Measurements from ENCODE around the gene RUNX1.

RUNX1 gene

DNA sequence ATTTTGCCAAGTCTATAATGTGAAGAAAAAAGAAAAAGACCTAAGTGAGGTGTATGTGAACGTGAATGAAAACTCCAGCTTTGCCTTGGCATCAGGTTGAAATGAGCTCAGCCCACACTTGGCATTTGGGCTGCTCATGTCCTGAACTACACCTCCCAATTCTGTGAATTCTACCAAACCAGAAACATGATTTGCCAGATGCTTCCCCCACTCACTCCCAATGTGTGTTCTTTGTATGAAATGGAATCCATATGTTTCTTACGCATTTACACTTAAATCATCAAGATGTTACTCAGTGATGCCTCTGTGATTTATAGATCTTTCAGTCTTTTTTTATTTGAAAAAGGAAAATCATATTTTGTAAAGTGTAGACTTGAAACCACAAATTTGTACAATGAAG, 32.8 kb upstream of the RUNX1 start:
- no peaks in the 10 kb centered on the region for H3K27me3 ChIP-seq (ENCODE audit: insufficient read depth, low read length)
- H3K36me3 ChIP-seq (ENCODE audit: insufficient read depth, low read length): no peaks in the 10 kb centered on the region
- H3K9me3 ChIP-seq (ENCODE audit: insufficient read depth, low read depth, low read length): peaks cover 5% of the 10 kb centered on the region; the same call in 1 of the 2 replicates
- no peak overlapping the region for H3K27ac ChIP-seq (ENCODE audit: low read depth, low read length)
- 100% methylated on average over 1 of the region's 2 CpGs for WGBS
- H3K4me3 ChIP-seq (ENCODE audit: low read length): no peak overlapping the region
- no peaks in the 10 kb centered on the region for H3K4me1 ChIP-seq (ENCODE audit: insufficient read depth, low read length)
- H3K9ac ChIP-seq (ENCODE audit: low read depth, low read length): no peak overlapping the region

DNA sequence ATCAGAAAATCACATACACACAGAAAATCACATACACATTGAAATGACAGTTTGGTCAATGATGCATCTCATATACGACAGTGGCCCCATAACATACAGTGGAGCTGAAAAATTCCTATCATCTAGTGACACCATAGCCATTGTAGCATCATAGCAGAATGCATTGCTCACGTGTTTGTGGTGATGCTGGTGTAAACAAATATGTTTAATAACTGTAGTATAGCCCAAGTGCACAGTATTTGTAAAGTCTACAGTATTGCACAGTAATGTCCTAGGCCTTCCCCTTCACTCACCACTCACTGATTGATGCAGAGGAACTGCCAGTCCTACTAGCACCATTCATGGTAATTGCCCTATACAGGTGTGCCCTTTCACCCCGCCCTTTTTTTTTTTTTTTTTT, 30.1 kb upstream of the RUNX1 start:
- Histone ChIP-seq H3K4me1 (ENCODE audit: insufficient read depth, low read length) (no peaks in the 10 kb centered on the region), H3K27me3 (ENCODE audit: insufficient read depth, low read length) (no peaks in the 10 kb centered on the region), H3K9ac (ENCODE audit: low read depth, low read length) (no peak overlapping the region), H3K36me3 (ENCODE audit: insufficient read depth, low read length) (no peaks in the 10 kb centered on the region), H3K4me3 (ENCODE audit: low read length) (no peak overlapping the region), H3K27ac (ENCODE audit: low read depth, low read length) (no peak overlapping the region), H3K9me3 (ENCODE audit: insufficient read depth, low read depth, low read length) (peaks cover 5% of the 10 kb centered on the region; the same call in 1 of the 2 replicates)
- WGBS: 90% methylated on average over 1 of the region's 3 CpGs

DNA sequence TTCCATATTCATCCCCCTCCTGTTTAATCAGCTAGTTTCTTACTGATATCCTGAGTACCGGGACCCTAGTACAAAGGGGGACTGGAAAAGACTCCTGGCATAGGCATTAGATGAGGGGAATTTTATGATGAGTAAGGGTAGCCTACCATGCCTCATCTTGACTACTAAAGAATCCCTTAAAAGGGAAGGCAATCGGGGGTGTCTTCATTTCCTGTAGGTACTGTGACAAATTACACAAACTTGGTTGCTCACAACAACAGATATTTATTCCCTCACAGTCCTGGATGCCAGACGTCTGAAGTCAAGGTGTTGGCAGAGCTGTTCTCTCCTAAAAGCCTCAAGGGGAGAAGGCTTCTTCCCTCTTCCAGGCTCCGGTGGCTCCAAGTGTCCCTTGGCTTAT, 28.9 kb upstream of the RUNX1 start:
- H3K27me3 ChIP-seq (ENCODE audit: insufficient read depth, low read length): no peaks in the 10 kb centered on the region
- no peaks in the 10 kb centered on the region for H3K4me1 ChIP-seq (ENCODE audit: insufficient read depth, low read length)
- no peak overlapping the region for H3K4me3 ChIP-seq (ENCODE audit: low read length)
- no peak overlapping the region for H3K9ac ChIP-seq (ENCODE audit: low read depth, low read length)
- 93% methylated on average over 4 of the region's 4 CpGs for WGBS
- H3K27ac ChIP-seq (ENCODE audit: low read depth, low read length): no peak overlapping the region
- no peaks in the 10 kb centered on the region for H3K9me3 ChIP-seq (ENCODE audit: insufficient read depth, low read depth, low read length)
- no peaks in the 10 kb centered on the region for H3K36me3 ChIP-seq (ENCODE audit: insufficient read depth, low read length)

DNA sequence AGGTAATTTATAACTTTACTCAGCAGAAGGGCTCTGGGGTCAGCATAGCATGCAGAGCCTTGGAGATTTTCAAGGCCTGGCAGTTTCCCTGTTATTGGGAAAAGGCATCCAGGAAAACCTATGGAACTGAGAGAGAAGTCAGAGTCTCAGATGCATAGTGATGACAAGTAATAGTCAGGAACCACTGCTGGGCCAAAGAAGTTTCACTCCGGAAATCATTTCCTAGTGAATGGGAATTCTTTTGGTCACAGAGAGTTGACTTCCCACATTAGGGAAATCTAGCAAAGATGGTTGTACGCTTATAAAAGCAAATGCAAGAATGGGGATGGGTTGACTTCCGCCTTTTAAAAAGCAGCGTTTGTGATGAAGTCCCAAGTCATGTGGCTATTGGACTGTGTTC, 28.4 kb upstream of the RUNX1 start:
- Histone ChIP-seq H3K4me1 (ENCODE audit: insufficient read depth, low read length) (no peaks in the 10 kb centered on the region), H3K27ac (ENCODE audit: low read depth, low read length) (no peak overlapping the region), H3K4me3 (ENCODE audit: low read length) (no peak overlapping the region), H3K36me3 (ENCODE audit: insufficient read depth, low read length) (no peaks in the 10 kb centered on the region), H3K9me3 (ENCODE audit: insufficient read depth, low read depth, low read length) (no peaks in the 10 kb centered on the region), H3K9ac (ENCODE audit: low read depth, low read length) (no peak overlapping the region), H3K27me3 (ENCODE audit: insufficient read depth, low read length) (no peaks in the 10 kb centered on the region)
- WGBS: 95% methylated on average over 4 of the region's 4 CpGs

DNA sequence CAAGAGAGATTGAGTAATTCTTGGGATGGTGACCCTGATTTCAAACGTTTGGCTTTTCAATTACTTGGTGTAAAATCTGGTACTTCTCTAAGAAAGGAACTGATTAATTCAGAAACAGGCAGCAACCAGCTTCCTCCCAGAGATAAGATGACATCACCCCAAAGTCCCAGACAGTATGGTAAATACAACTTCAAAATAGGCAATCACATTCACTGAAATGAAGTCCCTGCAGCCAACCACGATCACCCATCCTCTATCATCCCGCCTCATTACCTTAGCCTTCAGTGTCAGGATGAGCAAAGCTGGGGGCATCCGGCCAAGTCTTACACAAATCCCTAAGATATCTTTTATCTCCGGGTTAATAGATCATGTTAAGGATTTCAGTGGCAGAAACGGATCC, 26.4 kb upstream of the RUNX1 start:
- WGBS: 92% methylated on average over 6 of the region's 6 CpGs
- no peaks in the 10 kb centered on the region for H3K27me3 ChIP-seq (ENCODE audit: insufficient read depth, low read length)

DNA sequence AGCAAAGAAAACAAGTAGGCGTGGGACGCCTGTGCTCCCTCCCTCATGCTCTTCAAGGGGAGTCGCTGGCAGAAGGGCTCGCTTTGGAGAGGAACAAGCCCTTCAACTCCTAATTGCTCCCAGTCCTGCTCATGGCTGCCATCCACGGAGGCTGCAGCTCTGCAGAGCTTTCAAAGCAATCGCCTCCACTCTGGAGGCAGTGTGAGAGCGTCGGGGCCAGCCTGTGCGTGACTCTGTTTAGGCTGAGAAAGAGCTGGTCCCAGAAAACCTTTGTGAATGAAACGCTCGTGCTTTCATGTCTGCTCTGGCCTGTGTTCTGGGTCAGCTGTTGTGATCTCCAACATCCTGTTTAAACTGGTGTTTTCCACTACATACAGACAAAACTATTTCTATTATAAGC, 23.9 kb upstream of the RUNX1 start:
- Histone ChIP-seq H3K4me1 (ENCODE audit: insufficient read depth, low read length) (no peaks in the 10 kb centered on the region), H3K27ac (ENCODE audit: low read depth, low read length) (no peak overlapping the region), H3K9me3 (ENCODE audit: insufficient read depth, low read depth, low read length) (no peaks in the 10 kb centered on the region), H3K9ac (ENCODE audit: low read depth, low read length) (no peak overlapping the region), H3K27me3 (ENCODE audit: insufficient read depth, low read length) (no peaks in the 10 kb centered on the region), H3K4me3 (ENCODE audit: low read length) (no peak overlapping the region), H3K36me3 (ENCODE audit: insufficient read depth, low read length) (no peaks in the 10 kb centered on the region)
- 94% methylated on average over 11 of the region's 11 CpGs for WGBS

More for the DNA sequence above, 26.4 kb upstream of the RUNX1 start:
- Histone ChIP-seq H3K9ac (ENCODE audit: low read depth, low read length) (no peak overlapping the region), H3K4me3 (ENCODE audit: low read length) (no peak overlapping the region), H3K36me3 (ENCODE audit: insufficient read depth, low read length) (no peaks in the 10 kb centered on the region), H3K9me3 (ENCODE audit: insufficient read depth, low read depth, low read length) (no peaks in the 10 kb centered on the region), H3K27ac (ENCODE audit: low read depth, low read length) (no peak overlapping the region), H3K4me1 (ENCODE audit: insufficient read depth, low read length) (no peaks in the 10 kb centered on the region)

DNA sequence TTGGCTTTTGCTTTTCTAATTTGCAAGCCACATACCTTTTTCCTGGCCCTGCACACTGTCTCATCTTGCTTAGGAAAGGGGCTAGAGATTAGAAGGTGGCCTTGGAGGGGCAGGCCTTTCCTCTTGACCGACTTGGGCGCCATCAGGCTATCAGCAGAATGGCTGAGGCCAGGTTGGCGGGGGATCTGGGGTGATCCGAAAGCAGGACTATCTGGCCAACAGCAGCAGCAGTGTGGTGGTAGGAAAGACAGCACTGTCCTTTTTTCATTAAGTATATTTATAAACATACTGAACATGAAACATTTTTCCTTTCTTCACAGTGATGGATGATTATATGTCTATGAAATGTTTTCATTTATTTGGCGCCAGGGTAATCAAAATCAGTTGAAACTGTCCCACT, 23.5 kb upstream of the RUNX1 start:
- Histone ChIP-seq H3K36me3 (ENCODE audit: insufficient read depth, low read length) (no peaks in the 10 kb centered on the region), H3K4me1 (ENCODE audit: insufficient read depth, low read length) (no peaks in the 10 kb centered on the region), H3K9me3 (ENCODE audit: insufficient read depth, low read depth, low read length) (no peaks in the 10 kb centered on the region), H3K27me3 (ENCODE audit: insufficient read depth, low read length) (no peaks in the 10 kb centered on the region), H3K4me3 (ENCODE audit: low read length) (no peak overlapping the region), H3K27ac (ENCODE audit: low read depth, low read length) (no peak overlapping the region), H3K9ac (ENCODE audit: low read depth, low read length) (no peak overlapping the region)
- 91% methylated on average over 5 of the region's 5 CpGs for whole genome bisulfite sequencing

DNA sequence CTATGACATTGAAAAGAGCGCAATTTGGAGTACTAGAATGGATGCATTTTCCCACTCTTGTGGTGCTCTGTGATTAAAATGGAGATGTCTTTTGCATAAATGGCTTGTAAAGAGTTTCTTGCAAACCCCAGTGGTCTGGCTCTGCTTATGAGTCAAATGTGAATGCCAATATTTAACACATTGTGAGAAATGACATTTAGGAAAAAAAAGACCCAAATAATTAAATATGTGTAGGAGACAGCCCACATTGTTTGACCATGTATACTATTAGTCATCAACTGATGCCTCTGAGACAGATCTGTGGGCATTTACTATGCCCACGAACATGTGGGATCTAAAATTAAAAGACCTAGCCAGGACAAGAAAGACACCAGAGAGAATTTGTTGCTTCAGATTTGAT, 22.2 kb upstream of the RUNX1 start:
- H3K27me3 ChIP-seq (ENCODE audit: insufficient read depth, low read length): no peaks in the 10 kb centered on the region
- no peaks in the 10 kb centered on the region for H3K9me3 ChIP-seq (ENCODE audit: insufficient read depth, low read depth, low read length)
- no peaks in the 10 kb centered on the region for H3K4me1 ChIP-seq (ENCODE audit: insufficient read depth, low read length)
- H3K27ac ChIP-seq (ENCODE audit: low read depth, low read length): no peak overlapping the region
- H3K36me3 ChIP-seq (ENCODE audit: insufficient read depth, low read length): no peaks in the 10 kb centered on the region
- no peak overlapping the region for H3K4me3 ChIP-seq (ENCODE audit: low read length)
- H3K9ac ChIP-seq (ENCODE audit: low read depth, low read length): no peak overlapping the region
- WGBS: 90% methylated on average over 2 of the region's 2 CpGs

DNA sequence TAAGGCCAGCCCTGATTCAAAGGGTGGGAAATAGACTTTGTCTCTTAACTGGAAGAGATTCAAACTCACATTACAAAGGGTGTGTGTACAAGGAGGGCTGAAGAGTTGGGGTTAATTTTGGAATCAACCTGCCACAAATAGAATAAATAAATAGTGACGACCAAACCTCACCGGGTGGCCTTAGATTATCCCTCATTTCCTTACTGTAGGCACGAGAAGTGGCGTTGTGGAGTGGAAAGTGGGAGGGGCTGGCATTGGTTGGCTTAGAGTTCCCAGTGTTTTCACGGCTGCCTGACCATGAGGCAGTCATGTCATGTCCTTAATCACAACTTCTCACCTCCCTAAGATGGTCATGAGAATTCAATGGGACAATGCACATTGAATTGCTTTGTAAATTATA, 21.3 kb upstream of the RUNX1 start:
- 100% methylated on average over 4 of the region's 5 CpGs for WGBS

DNA sequence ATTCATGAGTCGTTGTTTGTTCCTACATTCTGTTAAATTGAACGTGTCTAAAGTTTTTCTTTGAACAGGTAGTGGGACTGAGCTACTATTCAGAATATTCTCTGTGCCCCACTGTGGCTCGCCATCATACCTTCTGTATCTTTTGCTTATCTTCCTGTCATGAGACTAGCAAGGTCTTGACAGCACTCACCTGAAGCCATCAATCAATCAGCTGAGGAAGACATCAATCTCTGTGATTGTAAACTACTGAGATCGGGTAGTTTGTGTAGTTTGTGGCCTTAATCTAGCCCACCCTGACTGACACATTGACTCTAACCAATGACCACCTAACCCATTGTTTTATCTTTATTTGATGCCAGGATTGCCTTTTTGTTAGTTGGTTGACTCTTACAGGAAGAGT, 17.7 kb upstream of the RUNX1 start:
- Histone ChIP-seq H3K27me3 (ENCODE audit: insufficient read depth, low read length) (no peaks in the 10 kb centered on the region), H3K36me3 (ENCODE audit: insufficient read depth, low read length) (no peaks in the 10 kb centered on the region), H3K27ac (ENCODE audit: low read depth, low read length) (no peak overlapping the region), H3K4me1 (ENCODE audit: insufficient read depth, low read length) (0 out of 2 replicates have a peak, but pooled peaks cover 6% of the 10 kb centered on the region), H3K4me3 (ENCODE audit: low read length) (no peak overlapping the region), H3K9ac (ENCODE audit: low read depth, low read length) (no peak overlapping the region), H3K9me3 (ENCODE audit: insufficient read depth, low read depth, low read length) (no peaks in the 10 kb centered on the region)
- 97% methylated on average over 4 of the region's 4 CpGs for WGBS

More for the DNA sequence above, 21.3 kb upstream of the RUNX1 start:
- H3K36me3 ChIP-seq (ENCODE audit: insufficient read depth, low read length): no peaks in the 10 kb centered on the region
- H3K27ac ChIP-seq (ENCODE audit: low read depth, low read length): no peak overlapping the region
- H3K4me1 ChIP-seq (ENCODE audit: insufficient read depth, low read length): no peaks in the 10 kb centered on the region
- no peaks in the 10 kb centered on the region for H3K9me3 ChIP-seq (ENCODE audit: insufficient read depth, low read depth, low read length)
- no peaks in the 10 kb centered on the region for H3K27me3 ChIP-seq (ENCODE audit: insufficient read depth, low read length)
- no peak overlapping the region for H3K4me3 ChIP-seq (ENCODE audit: low read length)
- no peak overlapping the region for H3K9ac ChIP-seq (ENCODE audit: low read depth, low read length)

DNA sequence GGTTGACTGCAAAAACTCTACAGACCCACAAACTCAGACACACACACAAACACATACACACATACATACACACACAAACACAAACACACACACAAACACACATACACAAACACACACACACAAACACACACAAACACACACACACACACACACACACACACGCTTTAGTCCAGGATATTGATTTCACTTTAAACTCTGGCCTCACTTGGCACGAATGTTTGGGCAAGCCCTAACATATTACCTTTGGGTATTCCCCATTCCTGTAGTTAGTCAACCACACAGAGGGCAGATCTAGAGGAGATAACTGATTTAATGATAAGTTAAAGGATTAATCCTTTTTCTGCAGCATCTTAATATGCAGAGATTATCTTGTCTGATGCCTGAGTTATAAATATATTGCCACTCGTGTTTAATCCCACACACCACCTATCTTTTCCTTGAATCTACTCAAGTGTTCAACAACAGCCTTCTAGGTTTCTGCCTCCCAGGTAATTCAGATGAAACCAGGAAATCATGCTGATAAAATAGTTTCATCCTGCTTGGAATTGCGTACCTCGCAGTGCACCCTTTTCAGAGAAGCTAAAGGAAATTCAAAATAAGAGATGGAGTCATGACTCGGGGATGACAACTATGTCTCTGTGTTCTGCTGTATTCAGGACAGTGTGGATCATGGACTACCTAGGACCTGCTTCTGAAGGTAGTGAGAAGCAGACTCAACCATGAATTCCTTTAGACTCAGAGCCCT, 14.5 kb upstream of the RUNX1 start:
- Histone ChIP-seq H3K4me1 (ENCODE audit: insufficient read depth, low read length) (0 out of 2 replicates have a peak, but pooled peaks cover 9% of the 10 kb centered on the region), H3K9me3 (ENCODE audit: insufficient read depth, low read depth, low read length) (no peaks in the 10 kb centered on the region), H3K9ac (ENCODE audit: low read depth, low read length) (no peak overlapping the region), H3K27ac (ENCODE audit: low read depth, low read length) (no peak overlapping the region), H3K4me3 (ENCODE audit: low read length) (no peak overlapping the region), H3K27me3 (ENCODE audit: insufficient read depth, low read length) (no peaks in the 10 kb centered on the region), H3K36me3 (ENCODE audit: insufficient read depth, low read length) (no peaks in the 10 kb centered on the region)
- 93% methylated on average over 6 of the region's 6 CpGs for WGBS

DNA sequence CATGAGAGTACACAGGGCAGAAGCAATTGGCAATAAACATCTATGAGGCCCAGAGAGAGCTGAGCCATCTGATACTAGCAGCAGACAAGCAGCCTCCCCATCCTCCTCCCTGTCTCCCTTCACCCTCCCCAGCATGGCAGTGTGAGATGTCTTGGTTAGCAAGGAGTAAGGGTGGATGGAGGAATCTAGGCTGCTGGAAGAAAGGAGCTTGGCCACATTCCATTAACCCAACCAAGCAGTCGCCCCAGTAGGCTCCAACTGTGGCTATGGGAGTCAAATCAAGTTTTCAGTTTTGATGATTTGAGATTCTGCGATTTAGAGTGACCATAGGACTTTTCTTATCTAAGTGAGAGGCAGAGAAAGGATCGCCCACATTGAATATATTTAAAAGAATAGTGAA, 12.9 kb upstream of the RUNX1 start:
- Histone ChIP-seq H3K36me3 (ENCODE audit: insufficient read depth, low read length) (no peaks in the 10 kb centered on the region), H3K9me3 (ENCODE audit: insufficient read depth, low read depth, low read length) (no peaks in the 10 kb centered on the region), H3K4me3 (ENCODE audit: low read length) (no peak overlapping the region), H3K27me3 (ENCODE audit: insufficient read depth, low read length) (no peaks in the 10 kb centered on the region), H3K4me1 (ENCODE audit: insufficient read depth, low read length) (0 out of 2 replicates have a peak, but pooled peaks cover 12% of the 10 kb centered on the region), H3K9ac (ENCODE audit: low read depth, low read length) (no peak overlapping the region), H3K27ac (ENCODE audit: low read depth, low read length) (no peak overlapping the region)
- 98% methylated on average over 3 of the region's 3 CpGs for WGBS

Measured in HUES64 (cell line).